ENCODE data around the gene TAS2R3. TPM values are rescaled to one million over a fixed set of nuclear protein-coding genes. Genes with fewer than 3 reads are reported as not detected.

Gene TAS2R3
- total RNA-seq, 2 experiments from 2014 or later, result 1.5 to 3.8 TPM

GRCh38 chr7:141737118-141737835 is 26.6 kb upstream of the TAS2R3 start:
- peak overlapping the region; percentile 74 for H3K4me2 ChIP-seq (ENCODE audit: low read length)
- ChIA-PET CTCF (ENCODE audit: unreplicated experiment) (interaction anchor here (1.7 kb wide), 1 partner anchor 82 kb away, joined by 4 read pairs; no protein-coding TSS in a partner anchor), POLR2A (interaction anchor here (0.6 to 2.1 kb wide), 7 partner anchors 15 to 94 kb away, joined by 3 to 7 read pairs (median 3); partner anchors contain the start of gene DENND11)
- no peaks in the 10 kb centered on the region for H3K9me2 ChIP-seq (ENCODE audit: insufficient read depth, low read length)
- H2AFZ ChIP-seq (ENCODE audit: low read length), result peak overlapping the region; percentile 80
- H4K20me1 ChIP-seq (ENCODE audit: insufficient read depth, low read length), result peaks cover 6% of the 10 kb centered on the region; the same call in 1 of the 2 replicates
- intact Hi-C loops (cut with micrococcal nuclease; ENCODE audit: unreplicated experiment), result loop anchor here (5.0 kb wide), 5 partner anchors 185 to 1550 kb away; partner anchors contain the start of genes AGK, BRAF, CASP2 and MRPS33
- no peaks in the 10 kb centered on the region for H3K9me3 ChIP-seq (ENCODE audit: low read length)
- BruUV-seq (replicated peaks), result TSS peak; percentile 90
- peaks cover 28% of the 10 kb centered on the region for H3K4me1 ChIP-seq (ENCODE audit: insufficient read depth, low read length, poor library complexity, severe bottlenecking)
- TF ChIP-seq, protein P1, sequence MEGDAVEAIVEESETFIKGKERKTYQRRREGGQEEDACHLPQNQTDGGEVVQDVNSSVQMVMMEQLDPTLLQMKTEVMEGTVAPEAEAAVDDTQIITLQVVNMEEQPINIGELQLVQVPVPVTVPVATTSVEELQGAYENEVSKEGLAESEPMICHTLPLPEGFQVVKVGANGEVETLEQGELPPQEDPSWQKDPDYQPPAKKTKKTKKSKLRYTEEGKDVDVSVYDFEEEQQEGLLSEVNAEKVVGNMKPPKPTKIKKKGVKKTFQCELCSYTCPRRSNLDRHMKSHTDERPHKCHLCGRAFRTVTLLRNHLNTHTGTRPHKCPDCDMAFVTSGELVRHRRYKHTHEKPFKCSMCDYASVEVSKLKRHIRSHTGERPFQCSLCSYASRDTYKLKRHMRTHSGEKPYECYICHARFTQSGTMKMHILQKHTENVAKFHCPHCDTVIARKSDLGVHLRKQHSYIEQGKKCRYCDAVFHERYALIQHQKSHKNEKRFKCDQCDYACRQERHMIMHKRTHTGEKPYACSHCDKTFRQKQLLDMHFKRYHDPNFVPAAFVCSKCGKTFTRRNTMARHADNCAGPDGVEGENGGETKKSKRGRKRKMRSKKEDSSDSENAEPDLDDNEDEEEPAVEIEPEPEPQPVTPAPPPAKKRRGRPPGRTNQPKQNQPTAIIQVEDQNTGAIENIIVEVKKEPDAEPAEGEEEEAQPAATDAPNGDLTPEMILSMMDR (conservative IDR thresholded peaks at IDR 0.05; ENCODE audit: low read length), result no peak
- no peak for TF ChIP-seq EZH2phosphoT487 (IDR thresholded peaks at IDR 0.05; ENCODE audit: borderline replicate concordance, low read depth, low read length)
- H3K27ac ChIP-seq (ENCODE audit: low read depth, low read length, poor library complexity, severe bottlenecking), result peak overlapping the region; percentile 73
- peaks cover 33% of the 10 kb centered on the region for H3K36me3 ChIP-seq (ENCODE audit: insufficient read depth, low read length)
- DNase-seq (ENCODE audit: low spot score), result peak; percentile 36
- peak overlapping the region; percentile 79 for H3K4me3 ChIP-seq (ENCODE audit: low read depth, low read length, poor library complexity, severe bottlenecking)
- H3K79me2 ChIP-seq (ENCODE audit: insufficient read depth, low read depth, low read length), result peaks cover 35% of the 10 kb centered on the region

DNA sequence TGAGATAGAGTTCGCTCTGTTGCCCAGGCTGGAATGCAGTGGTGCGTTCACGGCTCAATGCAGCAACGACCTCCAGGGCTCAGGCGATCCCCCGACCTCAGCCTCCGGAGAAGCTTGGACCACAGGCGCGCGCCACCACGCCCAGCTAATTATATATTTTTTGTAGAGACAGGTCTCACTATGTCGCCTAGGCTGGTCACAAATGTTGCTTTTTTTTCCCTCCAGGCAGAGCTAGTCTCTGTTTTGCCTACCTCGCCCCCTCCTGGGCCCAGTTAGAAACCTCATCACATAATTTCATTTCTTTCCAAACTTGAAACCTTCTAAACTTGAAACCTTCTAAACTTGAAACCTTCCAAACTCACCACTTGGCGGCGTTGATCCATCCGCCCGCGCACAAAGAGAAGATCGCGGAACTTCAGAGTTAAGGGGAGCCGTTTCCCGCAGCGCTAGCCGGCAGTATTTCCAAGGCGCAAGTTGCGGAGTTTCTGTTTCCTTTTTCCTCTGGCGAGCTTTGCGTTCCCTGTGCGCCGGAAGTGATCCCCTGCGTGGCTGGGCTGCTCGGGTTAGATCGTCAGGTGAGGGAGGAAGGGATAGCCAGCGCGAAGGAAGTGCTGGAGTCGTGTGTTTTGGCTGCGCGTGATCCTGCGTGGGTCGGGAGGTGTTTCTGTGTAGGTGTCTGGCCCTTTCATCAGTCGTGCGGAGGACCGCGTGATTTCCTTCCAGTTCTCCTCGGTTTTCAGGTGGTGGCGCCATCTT is 25.9 kb upstream of the TAS2R3 start, which contains the start of gene SSBP1:
Gene SSBP1 (plus strand): TSS at position 523 of the 756 bp plus-strand sequence. CDS start 809 bp downstream, outside the sequence.
- Histone ChIP-seq H3K27ac (ENCODE audit: low read depth, low read length, poor library complexity, severe bottlenecking) (peak within 1 kb of the TSS; percentile 73), H3K36me3 (ENCODE audit: insufficient read depth, low read length) (peaks cover 40% of the 10 kb centered on the region), H3K4me1 (ENCODE audit: insufficient read depth, low read length, poor library complexity, severe bottlenecking) (peaks cover 28% of the 10 kb centered on the region), H3K4me3 (ENCODE audit: low read depth, low read length, poor library complexity, severe bottlenecking) (peak within 1 kb of the TSS; percentile 79), H3K9me3 (ENCODE audit: low read length) (no peaks in the 10 kb centered on the region), H3K4me2 (ENCODE audit: low read length) (peak within 1 kb of the TSS; percentile 87), H3K79me2 (ENCODE audit: insufficient read depth, low read depth, low read length) (peaks cover 35% of the 10 kb centered on the region), H2AFZ (ENCODE audit: low read length) (peak within 1 kb of the TSS; percentile 80), H4K20me1 (ENCODE audit: insufficient read depth, low read length) (peaks cover 6% of the 10 kb centered on the region; the same call in 1 of the 2 replicates), H3K9me2 (ENCODE audit: insufficient read depth, low read length) (no peaks in the 10 kb centered on the region)
- peak; percentile 96 for DNase-seq (ENCODE audit: low spot score)
- CTCF ChIA-PET (ENCODE audit: unreplicated experiment), result interaction anchor here (1.7 kb wide), 1 partner anchor 83 kb away, joined by 4 read pairs; no protein-coding TSS in a partner anchor
- intact Hi-C loops (cut with micrococcal nuclease; ENCODE audit: unreplicated experiment), result loop anchor here (1.0 to 5.0 kb wide), 7 partner anchors 36 to 1549 kb away; partner anchors contain the start of genes AGK, BRAF, CASP2 and DENND11
- no TSS peak for BruUV-seq (replicated peaks)
- POLR2A ChIA-PET, result interaction anchor here (0.7 to 2.1 kb wide), 7 partner anchors 11 to 1561 kb away, joined by 3 to 7 read pairs (median 3); partner anchors contain the start of gene AGK
- TF ChIP-seq, protein P1 (conservative IDR thresholded peaks at IDR 0.05; ENCODE audit: low read length), result peak; percentile 95
- no peak for TF ChIP-seq EZH2phosphoT487 (IDR thresholded peaks at IDR 0.05; ENCODE audit: borderline replicate concordance, low read depth, low read length)

Measured in OCI-LY7 (cell line).